ENCODE data around the gene EYA3. TPM values are rescaled to one million over a fixed set of nuclear protein-coding genes. Genes with fewer than 3 reads are reported as not detected.
A peak's percentile ranks its signal among the peaks of the same experiment; 100 is the strongest.

EYA3 gene
- total and polyA plus RNA-seq, 2 of the 4 experiments (the other 2 are of a cell fraction) = 9.1 to 17.6 TPM

DNA sequence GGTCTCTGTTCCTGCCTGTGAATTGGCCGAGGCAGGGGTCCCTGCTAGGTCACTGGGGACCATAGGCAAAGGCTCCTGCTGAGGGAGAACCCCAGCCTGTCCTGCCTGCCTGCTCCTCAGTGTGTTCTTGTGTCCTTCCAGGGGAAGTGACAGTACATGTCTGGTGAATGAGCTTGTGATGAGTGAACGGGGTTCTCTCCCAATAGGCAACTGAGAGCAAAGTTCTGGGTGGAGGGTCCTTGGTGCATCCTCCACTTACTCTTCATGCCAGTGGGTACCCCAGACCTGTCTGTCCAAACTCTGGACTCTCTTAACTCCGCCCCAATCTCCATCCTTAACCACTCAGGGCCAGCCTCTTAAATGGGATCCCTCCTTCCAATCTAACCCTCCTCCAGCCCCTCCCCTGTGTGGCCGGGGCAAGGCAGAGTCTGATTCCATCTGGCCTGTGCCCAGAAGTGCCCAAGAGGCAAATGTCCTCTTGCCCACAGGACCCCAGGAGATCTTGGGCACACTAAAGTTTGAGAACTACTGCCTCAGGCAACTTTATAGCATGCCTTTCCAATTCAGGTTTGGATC lies 126.7 kb downstream of the EYA3 start:
- Histone ChIP-seq H4K5ac (ENCODE audit: low read depth, low read length) (no peak overlapping the region), H2BK5ac (ENCODE audit: low read depth, low read length, poor library complexity, severe bottlenecking) (no peak overlapping the region), H2BK15ac (ENCODE audit: low read depth, low read length) (no peak overlapping the region), H3K27ac (ENCODE audit: insufficient read depth, low read length) (no peak overlapping the region), H3K4me3 (ENCODE audit: insufficient read depth, low read depth, low read length) (no peak overlapping the region), H3K23ac (ENCODE audit: low read depth, low read length) (no peak overlapping the region), H3K27me3 (ENCODE audit: control insufficient read depth, insufficient read depth, low read length) (no peaks in the 10 kb centered on the region), H2AFZ (replicated peaks; ENCODE audit: low read length, poor library complexity) (no peak overlapping the region), H3K9me1 (ENCODE audit: insufficient read depth, low read length) (peaks cover 23% of the 10 kb centered on the region), H3K56ac (ENCODE audit: extremely low read depth, insufficient read depth, low read length) (no peak overlapping the region), H3K79me1 (ENCODE audit: low read depth in 1 of 2, low read length in 2 of 2) (peaks cover 13 to 33% of the 10 kb centered on the region in 2 experiments), H4K20me1 (ENCODE audit: insufficient read depth, low read length) (no peaks in the 10 kb centered on the region; the same call in 1 of the 2 replicates), H2BK20ac (ENCODE audit: low read depth, low read length) (no peak overlapping the region), H2BK120ac (ENCODE audit: low read depth, low read length) (no peak overlapping the region), H4K8ac (ENCODE audit: low read depth in 2 of 2, low read length in 2 of 2) (peak overlapping the region in 1 of 2 experiments; percentile 57; a peak in 2 of 4 replicates), H2AK5ac (ENCODE audit: low read depth, low read length) (no peak overlapping the region), H3K14ac (replicated peaks; ENCODE audit: low read depth, low read length) (no peak overlapping the region), H3K4me1 (ENCODE audit: control insufficient read depth, insufficient read depth, low read length) (peaks cover 14% of the 10 kb centered on the region), H3K9ac (ENCODE audit: low read depth, low read length) (no peak overlapping the region), H3K9me3 (ENCODE audit: control insufficient read depth, insufficient read depth, low read length) (no peaks in the 10 kb centered on the region), H3K18ac (ENCODE audit: low read depth, low read length) (no peak overlapping the region), H3K4ac (ENCODE audit: low read depth, low read length) (peak overlapping the region; percentile 29; the same call in 1 of the 2 replicates), H4K91ac (ENCODE audit: insufficient read depth, low read depth, low read length) (no peak overlapping the region), H3K36me3 (ENCODE audit: control insufficient read depth, insufficient read depth, low read length) (peaks cover 20% of the 10 kb centered on the region; the same call in 1 of the 2 replicates), H2AK9ac (replicated peaks; ENCODE audit: low read depth, low read length, poor library complexity) (peak overlapping the region; percentile 19), H3K4me2 (ENCODE audit: low read depth, low read length) (peak overlapping the region; percentile 86)
- dilution Hi-C loops (cut with HindIII; ENCODE audit: low sequenced_read_pairs, unreplicated experiment) = no loop called here
- WGBS, 2 experiments (ENCODE audit: extremely low coverage in 2 of 2, insufficient read length in 1 of 2) = 55% methylated on average over 2 of the region's 4 CpGs; no CpG with 5 or more reads in 1 of the 2 experiments
- peak; percentile 19; the same call in 1 of the 2 replicates for ATAC-seq (ENCODE audit: low read depth)
- in situ Hi-C loops (cut with MboI; ENCODE audit: low sequenced_read_pairs) = no loop called here
- no peak for DNase-seq
- ChIA-PET POLR2A (ENCODE audit: unreplicated experiment) (no interaction called here), CTCF (no interaction called here)
- intact Hi-C loops (cut with micrococcal nuclease) = no loop called here
- no TSS peak for BruUV-seq (replicated peaks)
- TF ChIP-seq NFE2L2 (IDR thresholded peaks at IDR 0.05; ENCODE audit: low read depth, low read length) = no peak
- TF ChIP-seq BHLHE40 (IDR thresholded peaks at IDR 0.05; ENCODE audit: low read depth, low read length) = no peak
- TF ChIP-seq RCOR1 (IDR thresholded peaks at IDR 0.05; ENCODE audit: insufficient replicate concordance, low read length) = no peak
- no peak for TF ChIP-seq MXI1 (IDR thresholded peaks at IDR 0.05; ENCODE audit: borderline replicate concordance, low read depth, low read length)
- TF ChIP-seq RAD21 (IDR thresholded peaks at IDR 0.05; ENCODE audit: low read length) = no peak
- TF ChIP-seq, protein P1, sequence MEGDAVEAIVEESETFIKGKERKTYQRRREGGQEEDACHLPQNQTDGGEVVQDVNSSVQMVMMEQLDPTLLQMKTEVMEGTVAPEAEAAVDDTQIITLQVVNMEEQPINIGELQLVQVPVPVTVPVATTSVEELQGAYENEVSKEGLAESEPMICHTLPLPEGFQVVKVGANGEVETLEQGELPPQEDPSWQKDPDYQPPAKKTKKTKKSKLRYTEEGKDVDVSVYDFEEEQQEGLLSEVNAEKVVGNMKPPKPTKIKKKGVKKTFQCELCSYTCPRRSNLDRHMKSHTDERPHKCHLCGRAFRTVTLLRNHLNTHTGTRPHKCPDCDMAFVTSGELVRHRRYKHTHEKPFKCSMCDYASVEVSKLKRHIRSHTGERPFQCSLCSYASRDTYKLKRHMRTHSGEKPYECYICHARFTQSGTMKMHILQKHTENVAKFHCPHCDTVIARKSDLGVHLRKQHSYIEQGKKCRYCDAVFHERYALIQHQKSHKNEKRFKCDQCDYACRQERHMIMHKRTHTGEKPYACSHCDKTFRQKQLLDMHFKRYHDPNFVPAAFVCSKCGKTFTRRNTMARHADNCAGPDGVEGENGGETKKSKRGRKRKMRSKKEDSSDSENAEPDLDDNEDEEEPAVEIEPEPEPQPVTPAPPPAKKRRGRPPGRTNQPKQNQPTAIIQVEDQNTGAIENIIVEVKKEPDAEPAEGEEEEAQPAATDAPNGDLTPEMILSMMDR (conservative IDR thresholded peaks at IDR 0.05; ENCODE audit: low read depth, low read length) = no peak
- no peak for TF ChIP-seq FOS (IDR thresholded peaks at IDR 0.05; ENCODE audit: low read depth, low read length)

All from IMR-90 (cell line).